Endothelial cell of umbilical vein (primary cell): ENCODE measurements around the gene CHD5. TPM values are rescaled to one million over a fixed set of nuclear protein-coding genes. Genes with fewer than 3 reads are reported as not detected.

Source experiments
- BruUV-seq: library from RNA; stranded (reverse); fragments of 400-500 nt; replicated peaks from 2 replicates; lab custom pipeline; 2021; lab: Mats Ljungman, UMichigan
- CTCF ChIA-PET: fragments of 300-600, 350-600 bp; sonication (Branson Sonifier 250); formaldehyde crosslinking; loops from one replicate; lab custom pipeline; 2021; ENCODE audit warnings: antibody characterized with exemption, inconsistent platforms; lab: Charles Lee
- POLR2A ChIA-PET: fragments of 300-600, 350-600 bp; sonication (Branson Sonifier 250); formaldehyde crosslinking; loops from one replicate; lab custom pipeline; 2021; ENCODE audit warnings: antibody characterized with exemption, inconsistent platforms; lab: Charles Lee
- DNase-seq: peaks from one replicate; pipeline ENCODE4 v3.0.0-alpha.2; 2011; ENCODE audit warnings: low read depth, low spot score
- FAIRE-seq: peaks from 2 replicates; lab custom pipeline; 2011; peaks lifted over from hg19 to GRCh38; lab: Jason Lieb, UNC
- H2AFZ ChIP-seq: 2 replicates; pipeline ENCODE4 v1.6.0; 2012; ENCODE audit warnings: low read depth, low read length, control low read depth, inconsistent platforms
- H3K27ac ChIP-seq: 2 replicates; pipeline ENCODE4 v1.5.1; 2011; ENCODE audit warnings: low read depth, mild to moderate bottlenecking, control low read depth, low read length, moderate library complexity; ENCODE audit not compliant: insufficient read depth
- H3K27me3 ChIP-seq, 2 experiments: 2 replicates each; pipeline versions ENCODE4 v1.6.0 to v1.6.1; 2011; ENCODE audit warnings: low read length in 2 of 2, mixed read lengths in 1 of 2; ENCODE audit not compliant: control insufficient read depth in 2 of 2, insufficient read depth in 2 of 2
- H3K36me3 ChIP-seq, 2 experiments: 2 replicates in 1 of 2; 3 replicates in 1 of 2; pipeline ENCODE4 v1.5.1; 2011; ENCODE audit warnings: low read length in 2 of 2, mild to moderate bottlenecking in 1 of 2, moderate library complexity in 1 of 2; ENCODE audit not compliant: control insufficient read depth in 2 of 2, insufficient read depth in 2 of 2; ENCODE audit errors: extremely low read depth in 1 of 2
- H3K4me1 ChIP-seq: 3 replicates; pipeline ENCODE4 v1.5.1; 2011; ENCODE audit warnings: mild to moderate bottlenecking, low read length; ENCODE audit not compliant: control insufficient read depth, insufficient read depth; ENCODE audit errors: extremely low read depth
- H3K4me2 ChIP-seq: 2 replicates; pipeline ENCODE4 v1.6.1; 2011; ENCODE audit warnings: low read length, control low read depth, mixed read lengths; ENCODE audit not compliant: insufficient read depth
- H3K4me3 ChIP-seq, 3 experiments: fragments of 200-600 bp in 1 of 3; sonication (generic), shearing (Covaris generic) in 1 of 3; replicated peaks in 1 of 3; 2 replicates each; pipeline ENCODE4 v1.5.1; 2011 to 2016; ENCODE audit warnings: control low read depth in 3 of 3, low read length in 3 of 3, mild to moderate bottlenecking in 2 of 3, inconsistent platforms in 1 of 3, low read depth in 1 of 3, moderate library complexity in 1 of 3; ENCODE audit not compliant: insufficient read depth in 1 of 3
- H3K79me2 ChIP-seq: 2 replicates; pipeline ENCODE4 v1.6.0; 2012; ENCODE audit warnings: low read length, inconsistent platforms; ENCODE audit not compliant: control insufficient read depth, insufficient read depth
- H3K9ac ChIP-seq: replicated peaks from 2 replicates; pipeline ENCODE3; 2011; ENCODE audit warnings: low read length, control low read depth; ENCODE audit not compliant: insufficient read depth; ENCODE audit errors: extremely low read depth
- H3K9me1 ChIP-seq: replicated peaks from 3 replicates; pipeline ENCODE4 v1.6.0; 2011; ENCODE audit warnings: mild to moderate bottlenecking, low read length; ENCODE audit not compliant: control insufficient read depth, insufficient read depth; ENCODE audit errors: extremely low read depth
- H3K9me3 ChIP-seq: replicated peaks from 2 replicates; pipeline ENCODE4 v1.5.1; 2012; ENCODE audit warnings: low read length, inconsistent platforms; ENCODE audit not compliant: control insufficient read depth, insufficient read depth
- H4K20me1 ChIP-seq: replicated peaks from 2 replicates; pipeline ENCODE3; 2011; ENCODE audit warnings: mild to moderate bottlenecking, low read length; ENCODE audit not compliant: control insufficient read depth, insufficient read depth; ENCODE audit errors: extremely low read depth
- CTCF ChIP-seq, 2 donors: IDR thresholded peaks; 1 replicate in 1 of 2; 2 replicates in 1 of 2; pipeline ENCODE4 v1.5.1; 2011; ENCODE audit warnings: low read length in 2 of 2, mild to moderate bottlenecking in 2 of 2, moderate library complexity in 2 of 2, control low read depth in 1 of 2, inconsistent platforms in 1 of 2, low read depth in 1 of 2; ENCODE audit not compliant: insufficient read depth in 1 of 2; ENCODE audit errors: extremely low read depth in 1 of 2
- EZH2 ChIP-seq: IDR thresholded peaks from 2 replicates; pipeline ENCODE4 v1.6.1; 2012; ENCODE audit warnings: borderline replicate concordance, low read depth, mild to moderate bottlenecking, moderate library complexity, low read length, inconsistent platforms; ENCODE audit not compliant: severe bottlenecking
- FOS ChIP-seq: IDR thresholded peaks from 2 replicates; pipeline ENCODE4 v1.6.1; 2011; ENCODE audit warnings: mild to moderate bottlenecking, low read length, moderate library complexity, borderline replicate concordance; ENCODE audit not compliant: insufficient read depth
- GATA2 ChIP-seq: IDR thresholded peaks from 2 replicates; pipeline ENCODE4 v1.7.0; 2011; ENCODE audit warnings: low read depth, mild to moderate bottlenecking, moderate library complexity, mixed read lengths, low read length; ENCODE audit not compliant: insufficient read length, insufficient read depth
- JUN ChIP-seq: IDR thresholded peaks from 2 replicates; pipeline ENCODE4 v1.6.1; 2011; ENCODE audit warnings: borderline replicate concordance, low read depth; ENCODE audit not compliant: insufficient read length, insufficient read depth
- MYC ChIP-seq: IDR thresholded peaks from one replicate; pipeline ENCODE4 v1.6.1; 2011; ENCODE audit warnings: mild to moderate bottlenecking, low read depth, low read length
- POLR2A ChIP-seq: IDR thresholded peaks from 2 replicates; pipeline ENCODE4 v1.6.1; 2012; ENCODE audit warnings: low read depth, mild to moderate bottlenecking, control low read depth, low read length
- POLR2AphosphoS5 ChIP-seq: IDR thresholded peaks from 2 replicates; pipeline ENCODE4 v1.6.1; 2012; ENCODE audit warnings: low read depth, mild to moderate bottlenecking, control low read depth, low read length, moderate library complexity; ENCODE audit not compliant: insufficient read depth
- dilution Hi-C: fragments of 300-500 bp; cut with MboI; formaldehyde crosslinking; loops from one replicate; pipeline ENCODE4 v1.15.0; 2019; ENCODE audit warnings: low sequenced_read_pairs; ENCODE audit not compliant: extremely low pct_ligation_motif_present
- intact Hi-C: fragments of 100-400 bp; cut with micrococcal nuclease; formaldehyde crosslinking; loops from one replicate; pipeline ENCODE4 v1.10.0; 2022
- polyA plus RNA-seq, 4 experiments: library from polyadenylated mRNA; depleted of rRNA in 3 of 4; stranded (reverse) in 3 of 4; unstranded in 1 of 4; fragments of >200 nt; gene quantifications; 2 replicates each; pipeline versions ENCODE4 v1.2.1 to v1.2.3, GENCODE V29; 2011 to 2012; ENCODE audit warnings: missing spikeins in 1 of 4
- total RNA-seq: library from RNA; stranded (reverse); gene quantifications from 2 replicates; pipeline ENCODE4 v1.2.3, GENCODE V29; 2021
- TF ChIP-seq, protein P1 (sequence below): IDR thresholded peaks from 2 replicates; pipeline ENCODE4 v1.6.1; 2011; ENCODE audit not compliant: insufficient read depth, insufficient read length

The CHD5 gene
- total and polyA plus RNA-seq, 2 donors (not counting 3 experiments of a cell fraction or from before 2014, with no cell fraction given) = 0.04 to 0.11 TPM

GRCh38 chr1:6145396-6145750, 34.7 kb downstream of the CHD5 start:
- no peak for DNase-seq
- POLR2A ChIA-PET = no interaction called here
- H2AFZ ChIP-seq = no peak overlapping the region
- no peak overlapping the region for H3K4me2 ChIP-seq
- TF ChIP-seq JUN (no peak), FOS (no peak), POLR2AphosphoS5 (no peak)
- TF ChIP-seq, protein P1, sequence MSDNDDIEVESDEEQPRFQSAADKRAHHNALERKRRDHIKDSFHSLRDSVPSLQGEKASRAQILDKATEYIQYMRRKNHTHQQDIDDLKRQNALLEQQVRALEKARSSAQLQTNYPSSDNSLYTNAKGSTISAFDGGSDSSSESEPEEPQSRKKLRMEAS = no peak
- H3K36me3 ChIP-seq = no peaks in the 10 kb centered on the region
- H3K79me2 ChIP-seq = no peaks in the 10 kb centered on the region
- no peaks in the 10 kb centered on the region for H3K9me1 ChIP-seq
- no peak overlapping the region for H3K4me3 ChIP-seq
- H3K9me3 ChIP-seq = no peaks in the 10 kb centered on the region
- H3K4me1 ChIP-seq = no peaks in the 10 kb centered on the region
- dilution Hi-C loops = no loop called here
- H3K9ac ChIP-seq = no peak overlapping the region
- BruUV-seq = no TSS peak
- no peak overlapping the region for H3K27ac ChIP-seq
- intact Hi-C loops = no loop called here
- no peaks in the 10 kb centered on the region for H4K20me1 ChIP-seq
- CTCF ChIA-PET = interaction anchor here (0.9 kb wide), 1 partner anchor 40 kb away, joined by 4 read pairs; no protein-coding TSS in a partner anchor
- FAIRE-seq = no peak
- peaks cover 0 to 2% of the 10 kb centered on the region in 2 experiments for H3K27me3 ChIP-seq

DNA sequence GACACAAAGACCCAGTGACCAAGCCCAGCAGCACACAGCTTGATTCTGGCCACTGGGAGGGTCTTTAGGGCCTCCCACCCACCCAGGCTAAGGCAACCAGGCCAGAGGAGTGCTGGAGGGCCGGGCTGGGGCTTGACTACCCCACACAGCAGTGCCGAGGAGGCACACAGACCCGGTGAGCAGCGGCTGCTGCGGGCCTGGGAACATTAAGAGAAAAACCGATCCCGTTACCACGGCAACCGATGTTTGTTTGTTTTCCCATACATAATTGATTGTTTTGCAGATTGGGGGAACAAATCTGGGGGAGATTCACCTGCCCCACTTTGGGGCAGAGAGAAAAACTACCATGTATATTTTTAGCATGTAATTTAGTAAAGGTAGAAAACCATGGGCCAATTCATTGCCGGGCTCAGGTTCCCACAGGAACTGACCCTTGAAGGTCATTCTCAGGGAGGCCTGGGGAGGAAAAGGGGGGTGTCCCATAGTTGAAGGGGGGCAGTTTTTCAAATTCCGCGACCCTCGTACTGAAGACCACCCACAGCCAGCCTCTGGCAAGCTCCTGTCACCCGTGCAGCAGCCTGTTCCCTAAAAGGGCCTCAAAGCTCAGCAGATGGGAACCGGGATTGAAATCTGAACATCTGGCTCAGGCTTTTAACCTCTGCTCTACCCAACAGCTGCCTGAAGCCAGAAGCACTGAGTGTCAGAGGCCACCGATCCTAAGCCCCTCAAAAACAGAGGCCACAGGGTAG, 35.3 kb downstream of the CHD5 start:
- Histone ChIP-seq H3K27ac (no peak overlapping the region), H3K79me2 (no peaks in the 10 kb centered on the region), H3K27me3 (peaks cover 0 to 2% of the 10 kb centered on the region in 2 experiments), H3K9me3 (no peaks in the 10 kb centered on the region), H3K4me2 (no peak overlapping the region), H3K4me3 (no peak overlapping the region), H3K4me1 (no peaks in the 10 kb centered on the region), H3K9me1 (no peaks in the 10 kb centered on the region), H3K9ac (no peak overlapping the region), H3K36me3 (no peaks in the 10 kb centered on the region), H4K20me1 (no peaks in the 10 kb centered on the region), H2AFZ (no peak overlapping the region)
- FAIRE-seq (no peak), DNase-seq (no peak)
- BruUV-seq = no TSS peak
- dilution Hi-C loops = no loop called here
- POLR2A ChIA-PET = no interaction called here
- intact Hi-C loops = no loop called here
- no peak for TF ChIP-seq MYC
- TF ChIP-seq EZH2 = no peak
- no peak for TF ChIP-seq CTCF (IDR thresholded peaks at IDR 0.05; ENCODE audit: extremely low read depth in 1 of 2, insufficient read depth in 1 of 2, low read depth in 1 of 2, low read length in 2 of 2)
- no peak for TF ChIP-seq FOS
- no peak for TF ChIP-seq POLR2A
- no peak for TF ChIP-seq JUN
- TF ChIP-seq POLR2AphosphoS5 = no peak
- TF ChIP-seq GATA2 = no peak
- TF ChIP-seq, protein P1 = no peak
- CTCF ChIA-PET = interaction anchor here (0.9 kb wide), 1 partner anchor 41 kb away, joined by 4 read pairs; no protein-coding TSS in a partner anchor
